ENCODE results near the gene AGTRAP.

AGTRAP gene

DNA sequence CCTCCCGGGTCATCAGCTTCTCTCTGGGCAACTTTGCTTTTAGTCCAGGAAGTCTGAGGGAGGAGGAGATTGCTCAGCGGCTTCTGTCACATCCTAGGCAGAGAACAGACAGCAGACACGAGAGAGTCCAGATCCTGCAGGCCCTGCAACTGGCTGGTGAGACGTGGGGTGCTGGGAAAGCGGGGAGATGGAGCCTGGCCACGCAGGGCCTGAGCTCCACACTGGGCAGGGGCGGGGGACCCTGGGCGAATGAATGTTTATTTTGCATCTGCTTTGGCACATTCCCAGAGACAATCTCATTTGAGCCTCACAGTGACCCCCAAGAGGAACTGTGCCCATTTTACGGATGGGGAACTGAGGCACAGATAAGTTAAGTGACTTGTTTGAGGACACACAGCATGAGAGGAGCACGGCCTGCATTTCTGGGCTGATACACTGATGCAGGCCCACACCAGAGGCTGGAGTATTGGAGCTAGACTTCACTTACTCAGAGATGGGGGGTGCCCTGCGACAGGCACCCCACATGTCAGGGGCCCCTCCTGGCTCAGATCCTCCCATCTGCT is 35.6 kb downstream of the AGTRAP start:
- no peak overlapping the region for H3K9ac ChIP-seq (ENCODE audit: low read depth, low read length, poor library complexity)
- no peak overlapping the region for H3K23ac ChIP-seq (ENCODE audit: low read depth, low read length, poor library complexity)
- no peak overlapping the region for H4K8ac ChIP-seq (ENCODE audit: low read depth, low read length)
- no peak overlapping the region for H2BK15ac ChIP-seq (ENCODE audit: low read length)
- H2AK5ac ChIP-seq (ENCODE audit: low read depth, low read length): peak overlapping the region; percentile 23
- no peaks in the 10 kb centered on the region for H3K4me1 ChIP-seq (ENCODE audit: control insufficient read depth in 2 of 2, insufficient read depth in 1 of 2, low read depth in 1 of 2, low read length in 2 of 2)
- H2BK12ac ChIP-seq (ENCODE audit: low read length): no peak overlapping the region
- no peak overlapping the region for H2BK120ac ChIP-seq (ENCODE audit: low read depth, low read length)
- H3K4ac ChIP-seq (ENCODE audit: low read length): no peak overlapping the region
- H3K36me3 ChIP-seq (replicated peaks in 1 of 2; ENCODE audit: control insufficient read depth in 2 of 2, insufficient read depth in 2 of 2, low read length in 2 of 2): no peaks in the 10 kb centered on the region
- H3K14ac ChIP-seq (ENCODE audit: low read length): no peak overlapping the region
- no peak for DNase-seq (ENCODE audit: low spot score)
- no peak overlapping the region for H3K4me2 ChIP-seq (ENCODE audit: insufficient read depth, low read length, poor library complexity, severe bottlenecking)
- no CpG with 5 or more reads among the region's 11 CpGs for WGBS, 2 donors (ENCODE audit: extremely low coverage in 2 of 2, insufficient read length in 2 of 2, insufficient replicate concordance in 1 of 2)
- H4K91ac ChIP-seq (ENCODE audit: low read depth, low read length, poor library complexity): no peak overlapping the region
- H3K18ac ChIP-seq (ENCODE audit: low read length): peak overlapping the region; percentile 15
- no peak overlapping the region for H2BK5ac ChIP-seq (ENCODE audit: low read length)
- no peaks in the 10 kb centered on the region for H3K9me3 ChIP-seq (replicated peaks in 1 of 2; ENCODE audit: control insufficient read depth in 2 of 2, insufficient read depth in 1 of 2, low read depth in 1 of 2, low read length in 2 of 2)
- H3K27ac ChIP-seq (replicated peaks; ENCODE audit: low read length): no peak overlapping the region
- no peaks in the 10 kb centered on the region for H3K79me1 ChIP-seq (ENCODE audit: low read depth, low read length)
- H2AFZ ChIP-seq (ENCODE audit: low read length): no peak overlapping the region
- H3K27me3 ChIP-seq (ENCODE audit: control insufficient read depth in 3 of 3, insufficient read depth in 3 of 3, low read depth in 1 of 3, low read length in 3 of 3): peaks cover 0 to 22% (median 0%) of the 10 kb centered on the region in 3 experiments
- peak overlapping the region in 1 of 2 donors; percentile 18 for H3K4me3 ChIP-seq (ENCODE audit: low read length in 2 of 2)

GRCh38 chr1:11772458-11772857 is 36.5 kb downstream of the AGTRAP start:
- Histone ChIP-seq H3K4me2 (ENCODE audit: insufficient read depth, low read length, poor library complexity, severe bottlenecking) (no peak overlapping the region), H3K23ac (ENCODE audit: low read depth, low read length, poor library complexity) (no peak overlapping the region), H2BK12ac (ENCODE audit: low read length) (no peak overlapping the region), H3K27ac (replicated peaks; ENCODE audit: low read length) (no peak overlapping the region), H3K4me1 (ENCODE audit: control insufficient read depth in 2 of 2, insufficient read depth in 1 of 2, low read depth in 1 of 2, low read length in 2 of 2) (no peaks in the 10 kb centered on the region), H2BK5ac (ENCODE audit: low read length) (no peak overlapping the region), H4K8ac (ENCODE audit: low read depth, low read length) (no peak overlapping the region), H3K14ac (ENCODE audit: low read length) (no peak overlapping the region), H3K18ac (ENCODE audit: low read length) (peak overlapping the region; percentile 52), H3K79me1 (ENCODE audit: low read depth, low read length) (no peaks in the 10 kb centered on the region), H4K91ac (ENCODE audit: low read depth, low read length, poor library complexity) (no peak overlapping the region), H3K36me3 (replicated peaks in 1 of 2; ENCODE audit: control insufficient read depth in 2 of 2, insufficient read depth in 2 of 2, low read length in 2 of 2) (no peaks in the 10 kb centered on the region), H3K4ac (ENCODE audit: low read length) (no peak overlapping the region), H2AK5ac (ENCODE audit: low read depth, low read length) (no peak overlapping the region), H3K4me3 (ENCODE audit: low read length in 2 of 2) (no peak overlapping the region), H2AFZ (ENCODE audit: low read length) (peak overlapping the region; percentile 53), H2BK15ac (ENCODE audit: low read length) (no peak overlapping the region), H3K9ac (ENCODE audit: low read depth, low read length, poor library complexity) (no peak overlapping the region), H3K27me3 (ENCODE audit: control insufficient read depth in 3 of 3, insufficient read depth in 3 of 3, low read depth in 1 of 3, low read length in 3 of 3) (peaks cover 0 to 17% (median 0%) of the 10 kb centered on the region in 3 experiments), H2BK120ac (ENCODE audit: low read depth, low read length) (no peak overlapping the region), H3K9me3 (replicated peaks in 1 of 2; ENCODE audit: control insufficient read depth in 2 of 2, insufficient read depth in 1 of 2, low read depth in 1 of 2, low read length in 2 of 2) (no peaks in the 10 kb centered on the region)
- WGBS, 2 donors (ENCODE audit: extremely low coverage in 2 of 2, insufficient read length in 2 of 2, insufficient replicate concordance in 1 of 2): no CpG with 5 or more reads among the region's 5 CpGs
- no peak for DNase-seq (ENCODE audit: low spot score)

- Histone ChIP-seq H3K4me2 (ENCODE audit: insufficient read depth, low read length, poor library complexity, severe bottlenecking) (no peak overlapping the region), H3K9me3 (replicated peaks in 1 of 2; ENCODE audit: control insufficient read depth in 2 of 2, insufficient read depth in 1 of 2, low read depth in 1 of 2, low read length in 2 of 2) (no peaks in the 10 kb centered on the region), H3K4ac (ENCODE audit: low read length) (no peak overlapping the region), H3K14ac (ENCODE audit: low read length) (no peak overlapping the region), H4K8ac (ENCODE audit: low read depth, low read length) (no peak overlapping the region), H3K9ac (ENCODE audit: low read depth, low read length, poor library complexity) (no peak overlapping the region), H3K18ac (ENCODE audit: low read length) (no peak overlapping the region), H4K91ac (ENCODE audit: low read depth, low read length, poor library complexity) (no peak overlapping the region), H3K27me3 (ENCODE audit: control insufficient read depth in 3 of 3, insufficient read depth in 3 of 3, low read depth in 1 of 3, low read length in 3 of 3) (peaks cover 0 to 12% (median 0%) of the 10 kb centered on the region in 3 experiments), H3K79me1 (ENCODE audit: low read depth, low read length) (no peaks in the 10 kb centered on the region), H2AK5ac (ENCODE audit: low read depth, low read length) (no peak overlapping the region), H2BK120ac (ENCODE audit: low read depth, low read length) (no peak overlapping the region), H3K23ac (ENCODE audit: low read depth, low read length, poor library complexity) (no peak overlapping the region), H3K27ac (replicated peaks; ENCODE audit: low read length) (no peak overlapping the region), H2AFZ (ENCODE audit: low read length) (no peak overlapping the region), H3K36me3 (replicated peaks in 1 of 2; ENCODE audit: control insufficient read depth in 2 of 2, insufficient read depth in 2 of 2, low read length in 2 of 2) (no peaks in the 10 kb centered on the region), H2BK12ac (ENCODE audit: low read length) (no peak overlapping the region), H2BK15ac (ENCODE audit: low read length) (no peak overlapping the region), H2BK5ac (ENCODE audit: low read length) (no peak overlapping the region), H3K4me3 (ENCODE audit: low read length in 2 of 2) (no peak overlapping the region), H3K4me1 (ENCODE audit: control insufficient read depth in 2 of 2, insufficient read depth in 1 of 2, low read depth in 1 of 2, low read length in 2 of 2) (no peaks in the 10 kb centered on the region)
- no CpG with 5 or more reads among the region's 9 CpGs for WGBS, 2 donors (ENCODE audit: extremely low coverage in 2 of 2, insufficient read length in 2 of 2, insufficient replicate concordance in 1 of 2)
- DNase-seq (ENCODE audit: low spot score): no peak
Measured at GRCh38 chr1:11774753-11775152, 38.8 kb downstream of the AGTRAP start.

GRCh38 chr1:11777658-11778322 is 41.9 kb downstream of the AGTRAP start:
- no peak overlapping the region for H3K4me2 ChIP-seq (ENCODE audit: insufficient read depth, low read length, poor library complexity, severe bottlenecking)
- H3K27ac ChIP-seq (replicated peaks; ENCODE audit: low read length): no peak overlapping the region
- H3K14ac ChIP-seq (ENCODE audit: low read length): no peak overlapping the region
- no peak overlapping the region for H3K9ac ChIP-seq (ENCODE audit: low read depth, low read length, poor library complexity)
- no peaks in the 10 kb centered on the region for H3K36me3 ChIP-seq (replicated peaks in 1 of 2; ENCODE audit: control insufficient read depth in 2 of 2, insufficient read depth in 2 of 2, low read length in 2 of 2)
- DNase-seq (ENCODE audit: low spot score): no peak
- H2BK120ac ChIP-seq (ENCODE audit: low read depth, low read length): no peak overlapping the region
- H2AK5ac ChIP-seq (ENCODE audit: low read depth, low read length): no peak overlapping the region
- peak overlapping the region in 1 of 2 donors; percentile 41 for H3K4me3 ChIP-seq (ENCODE audit: low read length in 2 of 2)
- no peak overlapping the region for H4K8ac ChIP-seq (ENCODE audit: low read depth, low read length)
- H2BK5ac ChIP-seq (ENCODE audit: low read length): no peak overlapping the region
- no peak overlapping the region for H3K23ac ChIP-seq (ENCODE audit: low read depth, low read length, poor library complexity)
- no peak overlapping the region for H2BK15ac ChIP-seq (ENCODE audit: low read length)
- H3K79me1 ChIP-seq (ENCODE audit: low read depth, low read length): no peaks in the 10 kb centered on the region
- no peaks in the 10 kb centered on the region for H3K4me1 ChIP-seq (ENCODE audit: control insufficient read depth in 2 of 2, insufficient read depth in 1 of 2, low read depth in 1 of 2, low read length in 2 of 2)
- WGBS, 2 donors (ENCODE audit: extremely low coverage in 2 of 2, insufficient read length in 2 of 2, insufficient replicate concordance in 1 of 2): no CpG with 5 or more reads among the region's 8 CpGs
- no peak overlapping the region for H3K18ac ChIP-seq (ENCODE audit: low read length)
- no peaks in the 10 kb centered on the region for H3K9me3 ChIP-seq (replicated peaks in 1 of 2; ENCODE audit: control insufficient read depth in 2 of 2, insufficient read depth in 1 of 2, low read depth in 1 of 2, low read length in 2 of 2)
- H2BK12ac ChIP-seq (ENCODE audit: low read length): no peak overlapping the region
- peaks cover 0 to 12% (median 0%) of the 10 kb centered on the region in 3 experiments for H3K27me3 ChIP-seq (ENCODE audit: control insufficient read depth in 3 of 3, insufficient read depth in 3 of 3, low read depth in 1 of 3, low read length in 3 of 3)
- no peak overlapping the region for H2AFZ ChIP-seq (ENCODE audit: low read length)
- H3K4ac ChIP-seq (ENCODE audit: low read length): no peak overlapping the region
- H4K91ac ChIP-seq (ENCODE audit: low read depth, low read length, poor library complexity): no peak overlapping the region

All from neuronal stem cell (in vitro differentiated cells).